ENCODE data around the gene SSH3.

SSH3 gene

GRCh38 chr11:67293090-67293489 is 10.2 kb upstream of the SSH3 start:
- peak in 1 of 6 experiments; percentile 17 for DNase-seq

DNA sequence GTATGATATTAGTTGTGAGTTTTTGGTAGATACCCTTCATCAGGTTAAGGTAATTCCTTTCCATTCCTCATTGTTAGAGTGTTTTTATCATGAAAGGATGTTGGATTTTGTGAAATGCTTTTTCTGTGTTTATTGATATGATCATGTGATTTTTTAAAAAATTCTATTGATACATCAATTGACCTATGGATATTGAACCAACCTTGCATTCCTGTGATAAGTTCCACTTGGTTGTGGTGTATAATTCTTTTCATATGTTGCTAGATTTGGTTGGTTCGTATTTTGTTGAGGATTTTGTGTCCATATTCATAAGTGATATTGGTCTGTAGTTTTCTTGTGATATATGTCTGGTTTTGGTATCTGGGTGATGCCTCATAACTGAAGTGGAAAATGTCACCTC is 7.5 kb upstream of the SSH3 start:
- peak in 2 of 6 experiments; percentile 22 to 26 for DNase-seq

- no peak for DNase-seq
Observed at GRCh38 chr11:67298786-67299185, 4.5 kb upstream of the SSH3 start.

- no peak for DNase-seq
Observed at GRCh38 chr11:67299471-67300191, 3.7 kb upstream of the SSH3 start.

GRCh38 chr11:67300256-67300755 is 3.0 kb upstream of the SSH3 start:
- DNase-seq: no peak

GRCh38 chr11:67300756-67301312 is 2.5 kb upstream of the SSH3 start:
- no peak for DNase-seq

DNA sequence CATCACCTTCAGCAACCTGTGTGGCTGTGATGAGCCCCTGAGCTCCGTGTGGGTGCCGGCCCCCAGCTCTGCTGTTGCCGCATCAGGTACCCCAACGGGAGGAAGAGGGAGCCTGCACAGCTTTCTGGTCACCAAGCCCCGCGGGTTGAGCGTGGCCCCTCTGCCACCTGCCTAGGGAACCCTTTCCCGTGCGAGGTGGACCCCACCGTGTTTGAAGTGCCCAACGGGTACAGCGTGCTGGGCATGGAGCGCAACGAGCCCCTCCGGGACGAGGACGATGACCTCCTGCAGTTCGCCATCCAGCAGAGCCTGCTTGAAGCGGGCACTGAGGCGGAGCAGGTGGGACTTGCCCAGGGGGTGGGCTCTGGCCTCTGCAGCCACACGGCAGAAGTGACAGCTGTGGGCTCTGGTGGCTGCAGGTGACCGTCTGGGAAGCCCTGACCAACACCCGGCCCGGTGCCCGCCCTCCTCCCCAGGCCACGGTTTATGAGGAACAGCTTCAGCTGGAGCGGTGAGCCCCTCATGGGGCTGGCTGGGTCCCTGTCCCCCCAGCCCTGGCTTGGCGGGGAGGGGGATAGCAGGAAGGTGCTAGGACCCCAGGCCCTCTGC is 1.9 kb upstream of the SSH3 start:
- no peak for DNase-seq

GRCh38 chr11:67301951-67302516 is 1.3 kb upstream of the SSH3 start:
- DNase-seq: no peak

DNA sequence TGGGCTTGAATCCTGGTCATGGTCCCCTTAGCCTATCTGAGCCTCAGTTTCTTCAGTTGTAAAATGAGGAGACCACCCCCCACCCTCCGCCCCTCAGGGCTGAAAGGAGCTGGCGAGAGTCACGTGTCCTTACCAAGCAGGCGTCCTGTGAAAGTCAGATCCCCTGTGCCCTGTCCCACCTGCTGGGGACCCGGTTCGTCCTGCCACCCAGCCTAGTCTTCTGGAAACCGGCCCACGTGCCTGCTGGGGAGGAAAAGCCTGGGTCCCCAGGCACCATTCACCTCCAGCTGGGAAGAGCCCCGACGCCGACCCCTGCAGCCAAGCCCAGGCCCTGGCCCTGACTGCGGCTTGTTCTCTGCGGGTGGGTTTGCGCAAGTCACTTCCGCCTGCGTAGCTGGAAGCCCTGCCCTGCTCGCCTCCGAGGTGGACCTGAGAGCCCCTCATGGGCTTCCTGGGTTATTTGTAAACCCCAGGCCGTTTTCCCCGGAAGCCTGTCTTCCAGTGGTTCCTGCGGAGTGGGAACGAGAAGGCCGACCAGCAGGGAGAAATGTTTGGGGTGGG is 679 bp upstream of the SSH3 start:
- DNase-seq: no peak

- peak in 2 of 6 experiments; percentile 30 to 33 for DNase-seq
Observed at GRCh38 chr11:67303835-67304411, 593 bp downstream of the SSH3 start.

DNA sequence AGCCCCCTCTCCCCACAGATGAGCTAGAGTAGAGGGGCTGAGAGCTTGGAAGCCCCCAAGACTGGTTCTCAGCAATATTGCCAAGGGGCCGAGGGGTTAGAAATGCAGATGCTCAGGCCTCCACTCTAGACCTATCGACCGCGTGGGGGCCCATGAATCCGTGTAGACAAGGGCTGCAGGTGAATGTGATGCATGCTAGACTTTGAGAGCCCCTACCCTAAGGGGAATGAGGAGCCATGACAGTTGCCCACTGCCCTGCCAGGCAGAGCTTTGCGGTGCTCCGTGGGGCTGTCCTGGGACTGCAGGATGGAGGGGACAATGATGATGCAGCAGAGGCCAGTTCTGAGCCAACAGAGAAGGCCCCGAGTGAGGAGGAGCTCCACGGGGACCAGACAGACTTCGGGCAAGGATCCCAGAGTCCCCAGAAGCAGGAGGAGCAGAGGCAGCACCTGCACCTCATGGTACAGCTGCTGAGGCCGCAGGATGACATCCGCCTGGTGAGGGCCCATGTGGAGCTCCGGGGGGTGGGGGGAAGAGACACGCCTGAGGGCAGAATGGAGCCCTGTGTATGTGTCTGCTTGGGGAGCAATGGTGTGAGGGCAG is 1.3 kb downstream of the SSH3 start:
- no peak for DNase-seq

GRCh38 chr11:67306769-67307544 is 3.6 kb downstream of the SSH3 start:
- no peak for DNase-seq

DNA sequence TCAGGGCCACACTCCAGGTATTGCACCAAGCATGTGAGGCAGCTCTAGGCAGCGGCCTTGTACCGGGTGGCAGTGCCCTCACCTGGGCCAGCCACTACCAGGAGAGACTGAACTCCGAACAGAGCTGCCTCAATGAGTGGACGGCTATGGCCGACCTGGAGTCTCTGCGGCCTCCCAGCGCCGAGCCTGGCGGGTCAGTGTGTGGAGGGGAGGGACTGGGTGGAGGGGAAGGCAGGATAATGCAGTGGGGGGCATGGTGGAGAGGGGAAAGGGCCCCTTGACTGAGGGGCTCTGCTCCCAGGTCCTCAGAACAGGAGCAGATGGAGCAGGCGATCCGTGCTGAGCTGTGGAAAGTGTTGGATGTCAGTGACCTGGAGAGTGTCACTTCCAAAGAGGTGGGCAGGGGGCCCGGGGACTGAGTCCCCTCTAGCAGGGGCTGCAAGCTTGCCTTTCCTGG is 4.2 kb downstream of the SSH3 start:
- no peak for DNase-seq

DNA sequence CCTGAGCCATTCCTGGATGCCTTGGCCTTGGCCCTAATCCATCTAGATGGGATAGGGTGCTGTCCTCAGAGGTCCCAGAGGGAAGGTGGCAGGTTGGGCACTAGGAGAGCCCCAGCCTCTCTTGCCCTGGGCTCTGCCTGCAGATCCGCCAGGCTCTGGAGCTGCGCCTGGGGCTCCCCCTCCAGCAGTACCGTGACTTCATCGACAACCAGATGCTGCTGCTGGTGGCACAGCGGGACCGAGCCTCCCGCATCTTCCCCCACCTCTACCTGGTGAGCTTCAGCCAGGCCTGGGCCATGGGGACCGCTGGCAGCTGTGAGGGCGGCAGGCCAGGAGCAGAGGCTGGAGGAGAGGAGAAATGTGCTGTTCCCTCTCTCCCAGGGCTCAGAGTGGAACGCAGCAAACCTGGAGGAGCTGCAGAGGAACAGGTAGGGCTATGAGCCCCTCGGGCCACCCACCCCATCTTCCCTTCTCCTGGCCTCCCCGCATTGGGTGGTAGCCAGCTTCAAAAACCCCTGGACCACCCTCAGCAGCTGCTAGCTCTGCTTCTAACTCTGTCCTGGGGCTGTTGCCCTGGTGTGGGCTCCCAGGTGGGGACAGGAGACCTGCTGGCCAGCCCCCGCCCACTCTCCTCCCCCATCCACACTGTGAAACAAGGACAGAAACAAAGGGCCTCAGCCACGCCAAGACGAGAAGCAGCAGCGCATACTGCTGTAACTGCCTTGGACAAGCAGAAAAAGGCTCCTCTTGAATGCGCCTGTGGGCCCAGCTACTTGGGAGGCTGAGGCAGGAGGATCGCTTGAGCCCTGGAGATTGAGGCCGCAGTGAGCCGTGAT is 4.9 kb downstream of the SSH3 start:
- DNase-seq: no peak

DNA sequence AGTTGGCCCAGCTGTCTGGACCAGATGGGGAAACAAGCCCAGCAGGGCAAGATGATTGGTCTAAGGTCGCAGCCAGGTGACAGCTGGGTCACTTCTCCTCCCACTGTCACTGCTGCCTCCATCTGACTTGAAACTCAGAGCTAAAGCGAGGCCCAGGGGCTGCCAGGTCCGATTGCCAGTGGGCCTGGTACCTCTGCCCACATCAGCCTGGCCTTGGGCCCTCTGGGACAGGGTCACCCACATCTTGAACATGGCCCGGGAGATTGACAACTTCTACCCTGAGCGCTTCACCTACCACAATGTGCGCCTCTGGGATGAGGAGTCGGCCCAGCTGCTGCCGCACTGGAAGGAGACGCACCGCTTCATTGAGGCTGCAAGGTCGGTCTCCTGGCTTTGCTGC is 5.8 kb downstream of the SSH3 start:
- no peak for DNase-seq

DNA sequence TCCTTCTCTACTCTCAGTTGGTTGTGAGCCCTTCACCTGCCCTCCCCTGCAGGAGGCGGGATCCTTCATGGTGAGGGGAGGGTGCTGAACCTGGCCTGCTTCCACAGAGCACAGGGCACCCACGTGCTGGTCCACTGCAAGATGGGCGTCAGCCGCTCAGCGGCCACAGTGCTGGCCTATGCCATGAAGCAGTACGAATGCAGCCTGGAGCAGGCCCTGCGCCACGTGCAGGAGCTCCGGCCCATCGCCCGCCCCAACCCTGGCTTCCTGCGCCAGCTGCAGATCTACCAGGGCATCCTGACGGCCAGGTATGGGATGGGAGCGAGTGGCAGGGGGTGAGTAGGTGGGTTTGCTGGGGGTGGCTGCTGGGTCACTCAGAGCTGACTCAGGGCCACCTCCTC is 6.3 kb downstream of the SSH3 start:
- DNase-seq: no peak

- no peak for DNase-seq
Observed at GRCh38 chr11:67310246-67311050, 7.1 kb downstream of the SSH3 start.

GRCh38 chr11:67311051-67311555 is 7.8 kb downstream of the SSH3 start:
- no peak for DNase-seq

DNA sequence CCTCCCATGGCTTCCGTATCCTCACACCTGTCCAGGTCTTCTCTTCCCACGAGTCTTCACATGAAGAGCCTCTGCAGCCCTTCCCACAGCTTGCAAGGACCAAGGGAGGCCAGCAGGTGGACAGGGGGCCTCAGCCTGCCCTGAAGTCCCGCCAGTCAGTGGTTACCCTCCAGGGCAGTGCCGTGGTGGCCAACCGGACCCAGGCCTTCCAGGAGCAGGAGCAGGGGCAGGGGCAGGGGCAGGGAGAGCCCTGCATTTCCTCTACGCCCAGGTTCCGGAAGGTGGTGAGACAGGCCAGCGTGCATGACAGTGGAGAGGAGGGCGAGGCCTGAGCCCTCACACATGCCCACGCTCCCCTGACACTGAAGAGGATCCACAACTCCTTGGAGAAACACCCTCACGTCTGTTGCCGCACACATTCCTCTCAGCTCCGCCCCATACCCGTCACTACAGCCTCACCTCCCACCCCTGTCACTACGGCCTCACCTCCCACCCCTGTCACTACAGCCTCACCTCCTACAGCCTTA is 8.3 kb downstream of the SSH3 start:
- no peak for DNase-seq
